DOHH2 (cell line): ENCODE measurements around the gene CDH22.

ENCODE experiments used
- CTCF ChIP-seq: fragments of 200-600 bp; sonication (generic); IDR thresholded peaks from one replicate; pipeline ENCODE4 v1.5.1; 2014; ENCODE audit warnings: antibody characterized with exemption, mild to moderate bottlenecking, low read depth, low read length; ENCODE audit not compliant: poor library complexity, severe bottlenecking
- EZH2phosphoT487 ChIP-seq: fragments of 200-600 bp; sonication (generic); IDR thresholded peaks from 2 replicates; pipeline ENCODE4 v1.6.1; 2017; ENCODE audit warnings: borderline replicate concordance, mild to moderate bottlenecking, antibody characterized with exemption, low read length, moderate library complexity, mixed read lengths

- TF ChIP-seq CTCF (no peak), EZH2phosphoT487 (no peak)
These were observed 89.6 kb downstream of the CDH22 start for GRCh38 chr20:46218656-46219055.
